ENCODE data around the gene PRPS1.

Gene PRPS1

DNA sequence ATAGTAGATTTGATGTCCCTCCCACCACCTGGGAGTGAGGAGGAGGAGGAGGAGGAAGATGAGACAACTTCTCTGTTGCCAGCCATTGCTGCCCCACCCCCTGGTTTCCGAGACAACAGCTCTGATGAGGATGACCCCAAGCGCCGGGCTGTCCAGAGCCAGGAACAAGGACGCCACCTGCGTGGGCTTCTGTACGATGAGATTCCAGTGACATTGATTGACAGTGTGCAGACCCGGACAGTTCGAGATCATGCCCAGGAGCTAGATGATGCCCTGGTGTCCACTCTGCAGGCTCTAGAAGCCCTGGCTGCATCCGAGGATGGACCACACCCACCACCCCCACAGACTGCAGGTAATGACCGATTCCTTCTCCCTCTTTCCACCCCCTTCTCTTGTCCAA, 30.5 kb upstream of the PRPS1 start:
- DNase-seq (ENCODE audit: low read depth), result no peak
- no peak overlapping the region for H3K4me3 ChIP-seq (ENCODE audit: low read depth, low read length)
- in situ Hi-C loops (cut with HindIII; ENCODE audit: low sequenced_read_pairs), result no loop called here
- TF ChIP-seq, protein P1, sequence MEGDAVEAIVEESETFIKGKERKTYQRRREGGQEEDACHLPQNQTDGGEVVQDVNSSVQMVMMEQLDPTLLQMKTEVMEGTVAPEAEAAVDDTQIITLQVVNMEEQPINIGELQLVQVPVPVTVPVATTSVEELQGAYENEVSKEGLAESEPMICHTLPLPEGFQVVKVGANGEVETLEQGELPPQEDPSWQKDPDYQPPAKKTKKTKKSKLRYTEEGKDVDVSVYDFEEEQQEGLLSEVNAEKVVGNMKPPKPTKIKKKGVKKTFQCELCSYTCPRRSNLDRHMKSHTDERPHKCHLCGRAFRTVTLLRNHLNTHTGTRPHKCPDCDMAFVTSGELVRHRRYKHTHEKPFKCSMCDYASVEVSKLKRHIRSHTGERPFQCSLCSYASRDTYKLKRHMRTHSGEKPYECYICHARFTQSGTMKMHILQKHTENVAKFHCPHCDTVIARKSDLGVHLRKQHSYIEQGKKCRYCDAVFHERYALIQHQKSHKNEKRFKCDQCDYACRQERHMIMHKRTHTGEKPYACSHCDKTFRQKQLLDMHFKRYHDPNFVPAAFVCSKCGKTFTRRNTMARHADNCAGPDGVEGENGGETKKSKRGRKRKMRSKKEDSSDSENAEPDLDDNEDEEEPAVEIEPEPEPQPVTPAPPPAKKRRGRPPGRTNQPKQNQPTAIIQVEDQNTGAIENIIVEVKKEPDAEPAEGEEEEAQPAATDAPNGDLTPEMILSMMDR (IDR thresholded peaks at IDR 0.05; ENCODE audit: low read depth, low read length, missing control alignments), result no peak

DNA sequence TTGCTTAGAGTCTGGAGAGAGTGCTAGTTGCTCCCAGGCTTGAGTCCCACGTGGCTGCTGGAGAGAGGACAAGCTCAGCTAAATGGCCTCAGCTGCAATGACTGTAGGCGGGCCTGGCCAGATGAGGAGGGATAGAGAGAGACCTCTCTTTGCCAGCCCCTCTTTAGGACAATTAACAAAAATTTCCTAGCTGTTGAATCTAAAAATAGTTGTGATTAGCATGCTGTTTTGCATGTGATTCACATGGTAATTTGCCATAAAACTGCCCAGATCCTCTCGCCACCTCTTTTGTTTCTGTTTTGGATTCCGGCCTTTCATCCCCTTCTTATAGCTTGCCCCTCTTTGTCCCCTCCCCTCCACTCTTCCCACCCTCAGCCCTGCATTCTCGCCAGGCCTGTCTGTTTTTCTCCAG, 28.9 kb upstream of the PRPS1 start:
- in situ Hi-C loops (cut with HindIII; ENCODE audit: low sequenced_read_pairs), result no loop called here
- no peak overlapping the region for H3K4me3 ChIP-seq (ENCODE audit: low read depth, low read length)
- TF ChIP-seq, protein P1 (IDR thresholded peaks at IDR 0.05; ENCODE audit: low read depth, low read length, missing control alignments), result no peak
- DNase-seq (ENCODE audit: low read depth), result no peak

DNA sequence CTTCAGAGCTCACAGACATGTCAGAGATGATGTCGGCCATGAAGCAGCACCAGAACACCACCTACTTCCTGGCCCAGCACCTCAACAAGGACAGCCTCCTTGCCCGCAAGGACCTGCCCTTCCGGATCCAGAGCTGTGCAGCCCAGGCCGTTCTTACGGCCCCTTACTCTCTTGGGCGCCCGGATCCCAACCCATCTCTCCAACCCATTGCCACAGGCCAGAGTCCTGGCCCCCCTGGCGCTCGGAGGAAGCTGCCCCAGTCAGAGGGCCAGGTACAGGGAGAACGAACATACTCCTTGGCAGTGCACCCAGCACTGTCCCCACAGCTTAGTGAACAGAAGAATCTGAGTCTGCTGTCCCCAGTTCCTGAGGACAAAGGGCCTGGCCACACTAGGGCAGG, 27.9 kb upstream of the PRPS1 start:
- H3K4me3 ChIP-seq (ENCODE audit: low read depth, low read length), result no peak overlapping the region
- no peak for DNase-seq (ENCODE audit: low read depth)
- TF ChIP-seq, protein P1 (IDR thresholded peaks at IDR 0.05; ENCODE audit: low read depth, low read length, missing control alignments), result no peak
- in situ Hi-C loops (cut with HindIII; ENCODE audit: low sequenced_read_pairs), result loop anchor here (5.0 kb wide), 1 partner anchor 53 kb away; no protein-coding TSS in a partner anchor

DNA sequence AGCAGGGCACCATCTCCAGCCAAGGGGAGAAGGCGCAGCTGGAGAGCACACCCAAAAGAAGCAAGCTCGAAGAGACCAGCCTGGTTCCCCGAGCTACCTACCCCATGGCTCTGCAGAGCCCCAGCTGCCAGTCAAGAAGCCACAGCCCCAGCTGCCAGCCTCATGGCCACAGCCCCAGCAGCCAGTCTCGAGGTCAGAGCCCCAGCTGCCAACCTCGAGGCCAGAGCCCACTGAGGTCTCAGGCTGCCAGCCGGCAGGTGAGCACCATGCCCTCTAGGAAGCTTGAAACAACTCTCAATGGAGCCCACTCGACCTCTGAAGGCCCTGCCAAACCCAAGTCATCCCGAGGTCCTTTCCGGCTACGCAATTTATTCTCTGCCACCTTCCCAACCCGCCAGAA, 27.0 kb upstream of the PRPS1 start:
- no peak overlapping the region for H3K4me3 ChIP-seq (ENCODE audit: low read depth, low read length)
- in situ Hi-C loops (cut with HindIII; ENCODE audit: low sequenced_read_pairs), result loop anchor here (5.0 kb wide), 1 partner anchor 54 kb away; no protein-coding TSS in a partner anchor
- no peak for DNase-seq (ENCODE audit: low read depth)
- TF ChIP-seq, protein P1 (IDR thresholded peaks at IDR 0.05; ENCODE audit: low read depth, low read length, missing control alignments), result no peak

DNA sequence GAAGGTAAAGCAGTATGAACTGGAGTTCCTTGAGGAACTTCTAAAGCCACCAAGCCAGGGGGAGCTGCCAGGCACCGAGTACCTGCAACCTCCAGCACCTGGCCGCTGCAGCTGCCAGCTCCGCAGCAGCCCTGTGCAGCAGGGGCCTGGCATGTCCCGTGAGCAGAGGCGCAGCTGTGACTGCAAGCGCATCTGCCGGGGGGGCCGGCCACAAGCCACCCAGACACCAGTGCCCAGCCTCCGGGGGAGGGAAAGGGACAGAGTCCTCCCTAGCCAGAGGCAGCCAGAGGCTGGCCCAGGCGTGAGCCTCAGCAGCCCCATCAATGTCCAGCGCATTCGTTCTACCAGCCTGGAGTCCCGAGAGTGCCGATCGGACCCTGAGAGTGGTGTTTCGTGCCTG, 26.6 kb upstream of the PRPS1 start:
- TF ChIP-seq, protein P1 (IDR thresholded peaks at IDR 0.05; ENCODE audit: low read depth, low read length, missing control alignments), result no peak
- no peak overlapping the region for H3K4me3 ChIP-seq (ENCODE audit: low read depth, low read length)
- in situ Hi-C loops (cut with HindIII; ENCODE audit: low sequenced_read_pairs), result loop anchor here (5.0 kb wide), 1 partner anchor 54 kb away; no protein-coding TSS in a partner anchor
- no peak for DNase-seq (ENCODE audit: low read depth)

DNA sequence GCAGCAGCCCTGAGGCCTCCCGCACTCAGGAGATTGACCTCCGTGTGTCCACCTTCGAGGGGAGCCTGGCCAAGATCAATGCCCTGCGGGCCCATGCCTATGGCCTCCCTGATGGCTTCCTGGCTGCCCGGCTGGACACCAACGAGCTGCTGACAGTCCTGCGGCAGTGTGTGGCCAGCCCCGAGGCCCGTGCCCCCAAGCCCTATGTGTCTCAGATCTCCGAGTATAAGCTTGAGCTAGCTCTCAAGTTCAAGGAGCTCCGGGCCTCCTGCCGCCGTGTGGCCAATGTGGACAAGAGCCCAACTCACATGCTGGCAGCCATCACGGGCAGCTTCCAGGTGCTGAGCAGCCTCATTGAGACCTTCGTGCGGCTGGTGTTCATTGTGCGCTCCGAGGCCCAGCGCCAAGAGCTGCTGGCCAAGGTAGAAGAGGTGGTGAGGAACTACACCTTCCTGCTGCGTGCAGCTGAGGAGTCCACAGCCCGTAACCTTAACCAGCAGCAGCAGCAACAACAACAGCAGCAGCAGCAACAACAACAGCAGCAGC, 25.5 kb upstream of the PRPS1 start:
- TF ChIP-seq, protein P1 (IDR thresholded peaks at IDR 0.05; ENCODE audit: low read depth, low read length, missing control alignments), result no peak
- in situ Hi-C loops (cut with HindIII; ENCODE audit: low sequenced_read_pairs), result loop anchor here (5.0 kb wide), 1 partner anchor 55 kb away; no protein-coding TSS in a partner anchor
- no peak overlapping the region for H3K4me3 ChIP-seq (ENCODE audit: low read depth, low read length)
- DNase-seq (ENCODE audit: low read depth), result no peak
